K562 (cell line): ENCODE data around the gene MED16. TPM values are rescaled to one million over a fixed set of nuclear protein-coding genes. Genes with fewer than 3 reads are reported as not detected.

ENCODE experiments used
- BRD9 ChIP-seq: fragments of 450-650 bp; IDR thresholded peaks from 2 replicates; pipeline ENCODE4 v1.6.1; 2018; ENCODE audit warnings: low read depth; ENCODE audit not compliant: partially characterized antibody
- CHCHD3 ChIP-seq: fragments of 250-450 bp; sonication (Bioruptor Pico); IDR thresholded peaks from 2 replicates; pipeline ENCODE4 v2.1.2; 2022; ENCODE audit warnings: mild to moderate bottlenecking
- GABPB2 ChIP-seq: fragments of 250-450 bp; sonication (Bioruptor Pico); conservative IDR thresholded peaks from 2 replicates; pipeline ENCODE4 v1.5.1; 2021; ENCODE audit warnings: mild to moderate bottlenecking
- HNRNPH1 ChIP-seq: fragments of 200-400 bp; formaldehyde crosslinking; optimal IDR thresholded peaks from 2 replicates; pipeline ENCODE3; 2017; ENCODE audit warnings: low read depth, mild to moderate bottlenecking, low read length, moderate library complexity
- SMAD3 ChIP-seq: fragments of 450-650 bp; formaldehyde crosslinking; conservative IDR thresholded peaks from 2 replicates; pipeline ENCODE4 v1.4.0; 2020; ENCODE audit warnings: mild to moderate bottlenecking
- SMARCE1 ChIP-seq: fragments of 450-650 bp; IDR thresholded peaks from 2 replicates; pipeline ENCODE4 v1.7.1; 2016; ENCODE audit warnings: mild to moderate bottlenecking
- ZNF239 ChIP-seq: fragments of 250-450 bp; sonication (Bioruptor Pico); IDR thresholded peaks from 2 replicates; pipeline ENCODE4 v1.4.0; 2020; ENCODE audit warnings: mild to moderate bottlenecking
- polyA plus RNA-seq, 8 experiments: library from polyadenylated mRNA; depleted of rRNA in 4 of 8; stranded (reverse) in 5 of 8; unstranded in 3 of 8; fragments of >200 nt; fragmentation: Nextera tagmentation in 2 of 8; fragmentation: Illumina TruSeq in 1 of 8; extraction: Ambion mirVana in 2 of 8; extraction: Trizol in 1 of 8; gene quantifications; 2 replicates each; pipeline versions ENCODE4 v1.2.1 to v1.2.3, GENCODE V29; 2011 to 2014; ENCODE audit warnings: inconsistent platforms in 1 of 8, missing spikeins in 1 of 8
- total RNA-seq, 7 experiments: library from RNA; depleted of rRNA in 6 of 7; stranded (reverse); fragments of >200 nt in 6 of 7; fragmentation: Illumina TruSeq in 2 of 7; extraction: Trizol in 2 of 7; gene quantifications; 2 replicates each; pipeline versions ENCODE4 v1.2.1 to v1.2.3, GENCODE V29; 2011 to 2021; ENCODE audit warnings: low replicate concordance in 1 of 7
- TF ChIP-seq, protein P1 (sequence below), 2 experiments: fragments of 450-650 bp; IDR thresholded peaks; 2 replicates each; pipeline ENCODE4 v1.6.1; 2016; ENCODE audit warnings: mild to moderate bottlenecking in 2 of 2, borderline replicate concordance in 1 of 2, low read depth in 1 of 2, moderate library complexity in 1 of 2
- TF ChIP-seq, protein P2 (sequence below): fragments of 250-450 bp; sonication (Bioruptor Pico); IDR thresholded peaks from 2 replicates; pipeline ENCODE4 v1.5.0; 2021
- TF ChIP-seq, protein P3 (sequence below): fragments of 450-650 bp; formaldehyde crosslinking; IDR thresholded peaks from 2 replicates; pipeline ENCODE4 v1.4.0; 2022; ENCODE audit warnings: missing genetic modification characterization
- TF ChIP-seq, protein P4 (sequence below), 2 experiments: fragments of 450-650 bp in 1 of 2; sonication (generic) in 1 of 2; formaldehyde crosslinking; conservative IDR thresholded peaks; 2 replicates each; pipeline versions ENCODE4 v1.4.0 to v1.8.1; 2020 to 2022; ENCODE audit warnings: mild to moderate bottlenecking in 1 of 2, missing genetic modification reagents in 1 of 2
- TF ChIP-seq, protein P5 (sequence below): fragments of 200-800 bp; sonication (Bioruptor generic); IDR thresholded peaks from 2 replicates; pipeline ENCODE4 v1.6.1; 2017; ENCODE audit warnings: missing genetic modification characterization, missing compliant biosample characterization
- TF ChIP-seq, protein P6 (sequence below): fragments of 450-650 bp; conservative IDR thresholded peaks from 2 replicates; pipeline ENCODE4 v1.6.1; 2016; ENCODE audit warnings: missing genetic modification characterization, low read depth, mild to moderate bottlenecking, control low read depth, missing compliant biosample characterization

MED16 gene
- total and polyA plus RNA-seq, 9 of the 15 experiments (the other 6 are each of a cell fraction or from before 2014, with no cell fraction given): 0.89 to 59.9 (median 8.6) TPM

DNA sequence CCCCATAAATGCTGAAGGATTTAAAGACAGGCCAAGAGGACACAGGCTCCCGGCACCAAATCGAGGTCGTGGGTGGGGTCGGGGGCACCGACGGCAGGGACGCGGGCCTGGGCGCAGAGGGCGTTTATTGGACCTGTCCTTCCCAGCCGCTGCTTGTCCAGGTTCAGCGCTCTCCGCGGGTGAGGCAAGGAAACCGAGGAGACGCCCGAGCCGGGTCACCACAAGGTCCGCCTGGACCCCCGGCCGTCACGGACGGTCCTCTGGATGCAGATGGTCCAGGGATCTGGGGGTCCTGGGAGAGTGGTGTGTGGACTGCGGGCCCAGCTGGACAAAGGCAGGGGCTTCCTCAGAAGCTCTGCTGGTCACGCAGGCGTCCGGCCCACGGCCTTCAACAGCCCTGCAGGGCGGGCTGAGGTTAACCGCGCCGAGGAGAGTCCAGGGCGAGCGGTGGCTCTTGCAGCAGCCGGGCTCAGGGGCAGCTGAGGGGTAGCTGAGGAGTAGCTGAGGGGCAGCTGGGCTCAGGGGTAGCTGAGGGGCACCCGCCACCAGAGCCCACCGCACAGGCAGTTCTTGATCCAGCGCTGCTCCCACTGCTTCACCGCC lies 25.0 kb downstream of the MED16 start (continued):
- TF ChIP-seq, protein P1, sequence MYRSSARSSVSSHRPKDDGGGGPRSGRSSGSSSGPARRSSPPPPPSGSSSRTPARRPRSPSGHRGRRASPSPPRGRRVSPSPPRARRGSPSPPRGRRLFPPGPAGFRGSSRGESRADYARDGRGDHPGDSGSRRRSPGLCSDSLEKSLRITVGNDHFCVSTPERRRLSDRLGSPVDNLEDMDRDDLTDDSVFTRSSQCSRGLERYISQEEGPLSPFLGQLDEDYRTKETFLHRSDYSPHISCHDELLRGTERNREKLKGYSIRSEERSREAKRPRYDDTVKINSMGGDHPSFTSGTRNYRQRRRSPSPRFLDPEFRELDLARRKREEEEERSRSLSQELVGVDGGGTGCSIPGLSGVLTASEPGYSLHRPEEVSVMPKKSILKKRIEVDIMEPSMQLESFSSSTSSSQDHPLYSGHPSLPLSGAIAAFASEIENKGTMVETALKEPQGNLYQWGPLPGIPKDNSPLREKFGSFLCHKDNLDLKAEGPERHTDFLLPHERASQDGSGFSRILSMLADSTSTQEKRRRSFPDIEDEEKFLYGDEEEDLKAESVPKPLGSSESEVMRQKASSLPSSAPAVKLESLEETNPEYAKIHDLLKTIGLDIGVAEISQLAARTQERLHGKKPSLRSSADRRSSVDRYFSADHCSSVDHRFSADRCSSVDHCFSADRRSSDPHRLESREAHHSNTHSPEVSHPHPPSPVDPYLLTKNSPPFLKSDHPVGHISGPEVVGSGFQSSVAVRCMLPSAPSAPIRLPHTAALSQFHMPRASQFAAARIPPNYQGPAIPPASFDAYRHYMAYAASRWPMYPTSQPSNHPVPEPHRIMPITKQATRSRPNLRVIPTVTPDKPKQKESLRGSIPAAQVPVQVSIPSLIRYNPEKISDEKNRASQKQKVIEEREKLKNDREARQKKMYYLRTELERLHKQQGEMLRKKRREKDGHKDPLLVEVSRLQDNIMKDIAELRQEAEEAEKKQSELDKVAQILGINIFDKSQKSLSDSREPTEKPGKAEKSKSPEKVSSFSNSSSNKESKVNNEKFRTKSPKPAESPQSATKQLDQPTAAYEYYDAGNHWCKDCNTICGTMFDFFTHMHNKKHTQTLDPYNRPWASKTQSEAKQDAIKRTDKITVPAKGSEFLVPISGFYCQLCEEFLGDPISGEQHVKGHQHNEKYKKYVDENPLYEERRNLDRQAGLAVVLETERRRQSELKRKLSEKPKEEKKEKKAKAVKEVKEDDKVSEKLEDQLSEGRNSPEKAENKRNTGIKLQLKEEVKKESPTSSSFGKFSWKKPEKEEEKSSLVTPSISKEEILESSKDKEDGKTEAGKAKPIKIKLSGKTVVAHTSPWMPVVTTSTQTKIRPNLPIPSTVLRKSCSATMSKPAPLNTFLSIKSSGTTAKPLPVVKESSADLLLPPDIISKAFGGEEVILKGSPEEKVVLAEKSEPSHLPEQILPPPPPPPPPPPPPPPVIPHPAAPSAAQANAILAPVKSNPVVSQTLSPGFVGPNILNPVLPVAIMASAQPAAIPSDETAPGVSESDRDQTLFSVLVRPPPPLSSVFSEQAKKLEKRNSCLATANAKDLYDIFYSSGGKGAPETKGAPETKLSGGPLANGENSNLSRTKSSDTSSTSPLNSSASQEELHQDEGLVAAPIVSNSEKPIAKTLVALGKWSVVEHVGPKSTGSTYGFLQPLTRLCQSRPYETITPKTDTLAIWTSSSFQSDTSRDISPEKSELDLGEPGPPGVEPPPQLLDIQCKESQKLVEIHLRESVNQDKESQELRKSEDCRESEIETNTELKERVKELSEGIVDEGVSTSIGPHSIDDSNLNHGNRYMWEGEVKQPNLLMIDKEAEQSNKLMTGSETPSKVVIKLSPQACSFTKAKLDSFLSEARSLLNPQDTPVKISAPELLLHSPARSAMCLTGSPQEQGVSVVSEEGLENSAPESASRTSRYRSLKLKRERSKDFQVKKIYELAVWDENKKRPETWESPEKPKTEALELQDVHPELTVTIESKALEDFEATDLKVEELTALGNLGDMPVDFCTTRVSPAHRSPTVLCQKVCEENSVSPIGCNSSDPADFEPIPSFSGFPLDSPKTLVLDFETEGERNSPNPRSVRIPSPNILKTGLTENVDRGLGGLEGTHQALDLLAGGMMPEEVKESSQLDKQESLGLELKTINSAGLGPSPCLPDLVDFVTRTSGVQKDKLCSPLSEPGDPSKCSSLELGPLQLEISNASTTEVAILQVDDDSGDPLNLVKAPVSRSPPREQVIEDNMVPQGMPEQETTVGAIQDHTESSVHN (IDR thresholded peaks at IDR 0.05; ENCODE audit: borderline replicate concordance in 1 of 2, low read depth in 1 of 2): no peak
- TF ChIP-seq, protein P2, sequence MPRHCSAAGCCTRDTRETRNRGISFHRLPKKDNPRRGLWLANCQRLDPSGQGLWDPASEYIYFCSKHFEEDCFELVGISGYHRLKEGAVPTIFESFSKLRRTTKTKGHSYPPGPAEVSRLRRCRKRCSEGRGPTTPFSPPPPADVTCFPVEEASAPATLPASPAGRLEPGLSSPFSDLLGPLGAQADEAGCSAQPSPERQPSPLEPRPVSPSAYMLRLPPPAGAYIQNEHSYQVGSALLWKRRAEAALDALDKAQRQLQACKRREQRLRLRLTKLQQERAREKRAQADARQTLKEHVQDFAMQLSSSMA (CRISPR knock-in tag): no peak
- TF ChIP-seq, protein P3, sequence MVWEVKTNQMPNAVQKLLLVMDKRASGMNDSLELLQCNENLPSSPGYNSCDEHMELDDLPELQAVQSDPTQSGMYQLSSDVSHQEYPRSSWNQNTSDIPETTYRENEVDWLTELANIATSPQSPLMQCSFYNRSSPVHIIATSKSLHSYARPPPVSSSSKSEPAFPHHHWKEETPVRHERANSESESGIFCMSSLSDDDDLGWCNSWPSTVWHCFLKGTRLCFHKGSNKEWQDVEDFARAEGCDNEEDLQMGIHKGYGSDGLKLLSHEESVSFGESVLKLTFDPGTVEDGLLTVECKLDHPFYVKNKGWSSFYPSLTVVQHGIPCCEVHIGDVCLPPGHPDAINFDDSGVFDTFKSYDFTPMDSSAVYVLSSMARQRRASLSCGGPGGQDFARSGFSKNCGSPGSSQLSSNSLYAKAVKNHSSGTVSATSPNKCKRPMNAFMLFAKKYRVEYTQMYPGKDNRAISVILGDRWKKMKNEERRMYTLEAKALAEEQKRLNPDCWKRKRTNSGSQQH (CRISPR knock-in tag): no peak
- TF ChIP-seq, protein P4, sequence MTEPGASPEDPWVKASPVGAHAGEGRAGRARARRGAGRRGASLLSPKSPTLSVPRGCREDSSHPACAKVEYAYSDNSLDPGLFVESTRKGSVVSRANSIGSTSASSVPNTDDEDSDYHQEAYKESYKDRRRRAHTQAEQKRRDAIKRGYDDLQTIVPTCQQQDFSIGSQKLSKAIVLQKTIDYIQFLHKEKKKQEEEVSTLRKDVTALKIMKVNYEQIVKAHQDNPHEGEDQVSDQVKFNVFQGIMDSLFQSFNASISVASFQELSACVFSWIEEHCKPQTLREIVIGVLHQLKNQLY (CRISPR knock-in tag; conservative IDR thresholded peaks at IDR 0.05): no peak
- TF ChIP-seq GABPB2: no peak
- TF ChIP-seq, protein P5, sequence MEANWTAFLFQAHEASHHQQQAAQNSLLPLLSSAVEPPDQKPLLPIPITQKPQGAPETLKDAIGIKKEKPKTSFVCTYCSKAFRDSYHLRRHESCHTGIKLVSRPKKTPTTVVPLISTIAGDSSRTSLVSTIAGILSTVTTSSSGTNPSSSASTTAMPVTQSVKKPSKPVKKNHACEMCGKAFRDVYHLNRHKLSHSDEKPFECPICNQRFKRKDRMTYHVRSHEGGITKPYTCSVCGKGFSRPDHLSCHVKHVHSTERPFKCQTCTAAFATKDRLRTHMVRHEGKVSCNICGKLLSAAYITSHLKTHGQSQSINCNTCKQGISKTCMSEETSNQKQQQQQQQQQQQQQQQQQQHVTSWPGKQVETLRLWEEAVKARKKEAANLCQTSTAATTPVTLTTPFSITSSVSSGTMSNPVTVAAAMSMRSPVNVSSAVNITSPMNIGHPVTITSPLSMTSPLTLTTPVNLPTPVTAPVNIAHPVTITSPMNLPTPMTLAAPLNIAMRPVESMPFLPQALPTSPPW (CRISPR knock-in tag): no peak
- TF ChIP-seq SMARCE1: no peak
- TF ChIP-seq CHCHD3 (CRISPR knock-in tag): no peak
- no peak for TF ChIP-seq ZNF239 (CRISPR knock-in tag)
- TF ChIP-seq, protein P6, sequence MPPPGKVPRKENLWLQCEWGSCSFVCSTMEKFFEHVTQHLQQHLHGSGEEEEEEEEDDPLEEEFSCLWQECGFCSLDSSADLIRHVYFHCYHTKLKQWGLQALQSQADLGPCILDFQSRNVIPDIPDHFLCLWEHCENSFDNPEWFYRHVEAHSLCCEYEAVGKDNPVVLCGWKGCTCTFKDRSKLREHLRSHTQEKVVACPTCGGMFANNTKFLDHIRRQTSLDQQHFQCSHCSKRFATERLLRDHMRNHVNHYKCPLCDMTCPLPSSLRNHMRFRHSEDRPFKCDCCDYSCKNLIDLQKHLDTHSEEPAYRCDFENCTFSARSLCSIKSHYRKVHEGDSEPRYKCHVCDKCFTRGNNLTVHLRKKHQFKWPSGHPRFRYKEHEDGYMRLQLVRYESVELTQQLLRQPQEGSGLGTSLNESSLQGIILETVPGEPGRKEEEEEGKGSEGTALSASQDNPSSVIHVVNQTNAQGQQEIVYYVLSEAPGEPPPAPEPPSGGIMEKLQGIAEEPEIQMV (tag): no peak
- TF ChIP-seq BRD9: no peak
- TF ChIP-seq SMAD3 (CRISPR knock-in tag): no peak
- TF ChIP-seq HNRNPH1: no peak
